Activated T-cell treated with anti-CD3 and anti-CD28 coated beads, Interleukin-2, amount 50 U/mL, for 1 hour (primary cell): ENCODE results near the gene CYP19A1.

Experiments
- DNase-seq: peaks from one replicate; pipeline ENCODE4 v3.0.0-alpha.2; 2020

The CYP19A1 gene

DNA sequence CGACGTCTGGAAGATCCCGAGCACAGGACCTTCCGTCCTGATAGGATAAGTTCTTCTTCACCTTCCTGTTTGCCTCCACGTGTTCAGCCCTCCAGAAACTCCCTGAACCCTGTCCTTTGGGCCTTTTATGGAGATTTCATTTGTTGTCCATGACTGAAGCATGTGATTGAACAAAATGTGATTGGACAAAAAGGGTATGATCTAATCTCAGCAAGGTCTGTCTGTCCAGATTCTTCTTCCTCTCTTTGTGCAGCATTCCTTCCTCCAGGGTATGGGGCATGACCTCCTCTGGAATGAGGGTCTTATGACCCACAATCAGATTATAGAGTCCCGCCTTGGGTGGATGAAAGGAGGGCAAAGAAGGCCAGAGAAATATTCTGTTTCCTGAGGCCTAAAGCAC lies at the start of gene CYP19A1:
Gene CYP19A1, minus strand, starts transcription at position 101 of the 400 bp plus-strand sequence. CDS start 95,684 bp downstream, outside the sequence.
- no peak for DNase-seq

DNA sequence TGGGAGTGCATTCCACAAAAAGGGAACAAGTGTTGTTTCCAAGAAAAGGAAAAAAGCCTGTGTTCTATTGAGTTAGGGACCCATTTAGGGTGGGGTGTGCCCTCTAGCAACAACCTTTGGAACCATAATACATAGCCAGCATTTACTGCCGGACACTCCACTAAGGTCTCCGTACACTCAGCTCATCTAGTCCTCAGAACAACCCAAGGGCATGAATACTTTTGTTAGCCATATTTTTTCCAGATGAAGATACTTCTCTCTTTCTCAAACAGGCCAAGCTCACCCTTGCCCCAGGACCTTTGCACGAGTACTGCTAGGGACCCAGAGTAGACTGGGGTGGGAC lies 49.3 kb upstream of the CYP19A1 start:
- DNase-seq = no peak

DNA sequence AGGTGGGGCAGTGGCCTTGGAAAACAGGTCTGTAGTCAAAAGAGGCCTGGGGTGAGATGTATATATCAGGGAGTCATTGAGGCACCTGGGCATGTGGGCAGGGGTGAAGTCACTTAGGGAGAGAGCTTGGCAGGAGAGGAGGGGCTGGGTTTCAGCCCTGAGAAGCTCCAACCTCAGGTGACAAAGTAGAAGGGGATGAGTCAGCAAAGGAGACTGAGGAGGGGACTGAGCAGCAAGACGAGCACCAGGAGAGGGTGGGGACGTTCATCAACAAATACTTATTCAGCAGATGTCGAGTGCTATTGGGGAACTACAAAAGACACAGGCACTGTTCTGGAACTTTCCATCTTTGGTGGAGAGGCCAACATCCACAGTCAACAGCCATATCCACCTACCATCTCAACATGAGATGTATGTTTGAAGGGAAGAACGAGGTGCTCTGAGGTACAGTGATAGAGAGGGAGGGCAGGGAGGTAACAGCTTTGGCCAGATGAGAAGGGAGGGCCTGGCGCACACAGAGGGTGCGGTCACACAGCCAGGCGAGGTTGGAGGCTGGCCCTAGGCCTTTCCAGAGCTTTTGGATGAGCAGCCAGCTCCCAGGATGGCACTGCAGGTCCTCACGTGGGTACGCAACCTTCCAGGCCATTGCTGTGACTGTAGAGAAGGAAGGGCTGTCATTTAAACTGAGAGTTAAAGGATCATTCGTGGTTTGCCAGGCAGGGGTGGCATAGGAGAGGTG lies 48.7 kb upstream of the CYP19A1 start:
- no peak for DNase-seq

DNA sequence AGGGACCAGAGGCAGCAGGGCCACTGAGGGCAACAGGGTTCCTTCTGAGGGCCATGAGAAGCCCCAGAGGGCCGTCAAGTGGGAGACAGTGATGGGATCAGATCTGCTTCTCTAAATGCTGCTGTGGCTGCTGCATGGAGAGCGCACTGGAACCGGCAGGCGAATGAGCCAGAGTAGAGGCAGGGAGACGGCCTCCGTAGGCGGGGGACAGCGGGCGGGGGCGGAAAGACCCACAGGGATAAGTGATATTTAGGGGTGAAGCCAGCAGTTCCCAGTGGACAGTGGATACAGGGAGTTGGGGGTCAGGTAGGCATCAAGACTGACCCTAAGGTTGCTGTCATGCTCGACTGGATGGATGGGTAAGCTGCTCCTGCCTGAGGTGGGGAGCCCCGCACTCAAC lies 48.1 kb upstream of the CYP19A1 start:
- DNase-seq = no peak

DNA sequence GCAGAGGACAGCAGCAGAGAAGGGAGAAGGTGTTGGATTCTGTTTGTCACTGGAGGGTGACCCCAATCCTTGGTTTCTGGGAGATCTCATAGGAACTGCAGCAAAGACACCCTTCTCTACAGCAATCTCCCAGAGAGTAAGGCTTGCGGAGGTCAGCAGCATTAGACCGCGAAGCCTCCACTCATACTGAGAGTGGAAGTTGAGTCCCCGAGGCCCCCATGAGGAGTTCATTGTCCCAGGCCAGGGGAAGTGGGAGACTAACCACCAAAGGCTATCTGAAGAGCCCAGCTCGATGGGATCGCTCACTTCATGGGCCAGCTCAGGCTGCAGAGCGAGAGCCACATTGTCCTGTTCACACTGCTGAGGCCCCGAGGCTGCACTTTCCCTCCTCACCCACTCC lies 47.6 kb upstream of the CYP19A1 start:
- DNase-seq = no peak

- DNase-seq = no peak
Measured at GRCh38 chr15:51382787-51383186, 44.4 kb upstream of the CYP19A1 start.

DNA sequence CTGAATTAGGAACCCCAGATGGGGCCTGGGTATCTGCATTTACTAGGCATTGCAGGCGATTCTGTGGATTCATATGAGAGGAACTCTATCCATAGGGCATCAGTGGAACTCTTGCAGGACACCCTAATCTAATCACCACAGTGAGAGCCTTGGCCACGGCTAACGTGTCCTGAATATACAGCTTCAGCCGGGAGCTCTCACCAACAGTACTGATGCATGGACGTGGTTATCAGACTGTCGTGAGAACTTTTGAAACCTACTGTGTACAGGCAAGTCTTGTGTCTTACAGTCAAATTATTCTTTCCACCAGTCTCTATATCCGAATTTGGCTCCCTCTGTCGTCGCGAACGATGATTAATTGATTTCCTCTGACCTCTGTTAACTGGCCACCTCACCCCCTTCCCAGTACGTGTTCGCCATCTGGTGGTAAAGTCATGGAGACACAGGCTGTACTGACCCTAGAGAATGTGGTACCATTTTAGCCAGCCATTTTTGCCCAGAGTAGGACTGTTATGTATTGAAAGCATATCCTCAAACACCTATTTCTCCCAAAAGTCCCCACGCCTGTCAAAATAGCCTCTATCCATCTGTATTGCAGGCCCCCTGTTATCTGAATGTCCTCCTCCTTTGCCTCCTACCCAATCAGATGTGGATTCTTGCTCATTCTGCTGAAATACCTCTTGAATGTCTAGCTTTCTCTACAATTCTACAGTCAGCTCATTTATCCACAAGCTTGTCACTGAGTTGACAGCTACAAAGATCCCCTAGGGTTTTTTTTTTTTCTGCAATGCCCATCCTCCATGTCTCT lies 42.8 kb upstream of the CYP19A1 start:
- DNase-seq = no peak

DNA sequence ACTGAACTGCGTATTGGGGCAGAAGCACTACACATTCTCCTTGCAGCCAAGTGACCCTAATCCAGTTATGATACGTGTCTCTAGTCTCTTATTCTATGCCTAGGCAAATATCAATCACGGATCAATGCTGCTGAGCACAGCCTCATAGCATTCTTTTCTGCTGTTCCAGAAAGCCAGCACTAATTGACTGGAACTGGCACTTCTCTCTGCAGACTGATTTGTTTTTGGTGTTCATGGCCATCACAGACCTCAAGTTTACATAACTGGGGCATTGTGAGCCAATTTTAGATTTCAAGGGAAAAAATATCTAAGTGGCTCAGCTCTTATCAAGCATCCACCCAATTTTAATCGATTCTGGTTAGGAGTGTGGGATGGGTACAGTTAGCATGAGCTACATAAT lies 41.0 kb upstream of the CYP19A1 start:
- no peak for DNase-seq

DNA sequence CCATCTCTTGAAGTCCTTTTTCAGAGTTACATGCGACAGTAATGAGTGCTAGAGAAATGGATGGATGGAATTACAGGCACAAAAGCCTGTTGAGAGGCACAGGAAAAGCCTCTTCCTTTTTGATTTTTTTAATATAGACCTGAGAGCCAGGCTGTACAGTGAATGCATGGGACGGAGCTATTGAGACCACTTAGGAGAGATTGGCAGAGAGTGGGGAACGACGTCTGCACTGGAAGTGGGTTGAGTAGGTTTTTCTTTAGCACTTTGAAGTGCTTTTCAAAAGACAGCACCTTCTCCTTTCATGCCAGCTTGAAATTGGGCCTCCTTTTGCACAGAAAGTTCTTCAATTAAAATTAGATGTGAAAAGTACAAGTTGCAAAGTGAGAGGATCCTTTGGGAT lies 40.0 kb upstream of the CYP19A1 start:
- DNase-seq = no peak

GRCh38 chr15:51377038-51377786 lies 38.8 kb upstream of the CYP19A1 start:
- no peak for DNase-seq

GRCh38 chr15:51375966-51376640 lies 37.7 kb upstream of the CYP19A1 start:
- DNase-seq = no peak

- no peak for DNase-seq
Measured at GRCh38 chr15:51374131-51374530, 35.7 kb upstream of the CYP19A1 start.

- DNase-seq = no peak
Measured at GRCh38 chr15:51371266-51371665, 32.9 kb upstream of the CYP19A1 start.

DNA sequence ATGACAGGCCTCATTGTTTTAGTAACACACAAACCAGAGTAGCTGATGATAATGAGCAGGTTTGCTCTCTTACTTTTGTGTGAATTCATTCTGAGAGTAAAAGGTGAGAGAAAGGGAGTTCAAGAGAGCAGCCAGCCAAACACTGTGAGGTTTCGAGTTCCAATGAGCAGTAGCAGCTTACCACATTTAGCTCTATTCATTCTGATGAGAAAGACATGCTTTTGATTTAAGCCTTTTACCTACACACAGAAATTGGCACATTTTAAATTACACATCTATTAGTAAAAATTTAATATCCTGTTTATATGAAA lies 31.0 kb upstream of the CYP19A1 start:
- no peak for DNase-seq

GRCh38 chr15:51368751-51369450 lies 30.5 kb upstream of the CYP19A1 start:
- no peak for DNase-seq

GRCh38 chr15:51368307-51368706 lies 29.9 kb upstream of the CYP19A1 start:
- no peak for DNase-seq

GRCh38 chr15:51367322-51367976 lies 29.1 kb upstream of the CYP19A1 start:
- DNase-seq = no peak

GRCh38 chr15:51366920-51367319 lies 28.5 kb upstream of the CYP19A1 start:
- no peak for DNase-seq

GRCh38 chr15:51366071-51366470 lies 27.7 kb upstream of the CYP19A1 start:
- DNase-seq = no peak

GRCh38 chr15:51365417-51365816 lies 27.0 kb upstream of the CYP19A1 start:
- no peak for DNase-seq

GRCh38 chr15:51363383-51363782 lies 25.0 kb upstream of the CYP19A1 start:
- DNase-seq = no peak

GRCh38 chr15:51359981-51360380 lies 21.6 kb upstream of the CYP19A1 start:
- no peak for DNase-seq
